Measurements from ENCODE around the gene CACNA1C.

The CACNA1C gene

DNA sequence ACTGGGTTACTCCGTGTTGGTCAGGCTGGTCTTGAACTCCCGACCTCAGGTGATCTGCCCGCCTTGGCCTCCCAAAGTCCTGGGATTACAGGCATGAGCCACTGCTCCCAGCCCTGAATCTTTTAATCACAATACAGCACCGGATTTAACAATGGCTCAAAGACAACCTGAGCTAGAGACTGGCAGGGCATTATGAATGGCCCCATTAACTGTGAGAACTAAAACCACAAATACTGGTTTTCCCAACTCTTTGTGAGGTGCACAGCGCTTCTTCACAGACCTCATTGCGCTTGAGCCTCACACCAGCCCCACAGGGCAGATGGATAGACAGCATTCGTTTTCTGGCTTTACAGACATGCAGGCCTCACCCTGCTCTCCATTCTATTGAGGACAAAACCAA is 634.9 kb downstream of the CACNA1C start:
- no peak for DNase-seq

DNA sequence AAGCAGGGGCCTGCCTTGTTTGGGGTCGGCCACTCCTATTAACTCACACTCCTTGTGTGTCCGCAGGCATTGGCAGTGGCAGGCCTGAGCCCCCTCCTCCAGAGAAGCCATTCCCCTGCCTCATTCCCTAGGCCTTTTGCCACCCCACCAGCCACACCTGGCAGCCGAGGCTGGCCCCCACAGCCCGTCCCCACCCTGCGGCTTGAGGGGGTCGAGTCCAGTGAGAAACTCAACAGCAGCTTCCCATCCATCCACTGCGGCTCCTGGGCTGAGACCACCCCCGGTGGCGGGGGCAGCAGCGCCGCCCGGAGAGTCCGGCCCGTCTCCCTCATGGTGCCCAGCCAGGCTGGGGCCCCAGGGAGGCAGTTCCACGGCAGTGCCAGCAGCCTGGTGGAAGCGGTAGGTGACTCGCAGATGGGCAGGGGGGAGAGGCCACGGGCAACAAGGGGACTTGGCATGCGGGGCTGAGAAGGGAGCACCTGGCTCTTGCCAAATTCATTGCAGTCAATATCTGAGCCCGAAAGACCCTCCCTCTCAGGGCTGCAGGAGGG is 635.7 kb downstream of the CACNA1C start:
- no peak for DNase-seq

GRCh38 chr12:2689393-2689792 is 636.6 kb downstream of the CACNA1C start:
- DNase-seq: no peak

DNA sequence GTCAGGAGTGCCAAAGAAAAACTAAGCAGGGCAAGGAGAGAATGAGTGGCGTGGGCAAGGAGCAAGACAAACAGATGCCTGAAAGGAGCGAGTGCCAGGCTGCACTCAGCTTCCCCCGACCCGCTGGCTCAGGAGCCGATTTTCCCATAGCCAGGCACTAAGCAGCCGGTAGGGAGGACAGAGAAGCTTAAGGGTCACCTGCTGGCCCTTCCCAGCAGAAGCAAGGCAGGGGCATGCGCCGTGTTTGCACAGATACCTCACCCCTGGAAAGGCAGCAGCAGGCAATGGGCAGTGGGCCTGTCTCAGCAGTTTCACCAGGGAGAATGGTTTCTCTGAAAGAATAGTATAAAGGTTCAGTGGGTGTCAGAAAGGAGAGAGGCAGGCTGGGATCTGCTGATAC is 637.1 kb downstream of the CACNA1C start:
- no peak for DNase-seq

- DNase-seq: peak; percentile 26
Measured at GRCh38 chr12:2690348-2691005, 637.7 kb downstream of the CACNA1C start.

DNA sequence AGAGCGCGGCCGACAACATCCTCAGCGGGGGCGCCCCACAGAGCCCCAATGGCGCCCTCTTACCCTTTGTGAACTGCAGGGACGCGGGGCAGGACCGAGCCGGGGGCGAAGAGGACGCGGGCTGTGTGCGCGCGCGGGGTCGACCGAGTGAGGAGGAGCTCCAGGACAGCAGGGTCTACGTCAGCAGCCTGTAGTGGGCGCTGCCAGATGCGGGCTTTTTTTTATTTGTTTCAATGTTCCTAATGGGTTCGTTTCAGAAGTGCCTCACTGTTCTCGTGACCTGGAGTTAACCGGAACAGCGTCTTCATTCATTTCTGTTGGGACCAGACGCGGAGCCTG is 638.2 kb downstream of the CACNA1C start:
- DNase-seq: peak; percentile 65

DNA sequence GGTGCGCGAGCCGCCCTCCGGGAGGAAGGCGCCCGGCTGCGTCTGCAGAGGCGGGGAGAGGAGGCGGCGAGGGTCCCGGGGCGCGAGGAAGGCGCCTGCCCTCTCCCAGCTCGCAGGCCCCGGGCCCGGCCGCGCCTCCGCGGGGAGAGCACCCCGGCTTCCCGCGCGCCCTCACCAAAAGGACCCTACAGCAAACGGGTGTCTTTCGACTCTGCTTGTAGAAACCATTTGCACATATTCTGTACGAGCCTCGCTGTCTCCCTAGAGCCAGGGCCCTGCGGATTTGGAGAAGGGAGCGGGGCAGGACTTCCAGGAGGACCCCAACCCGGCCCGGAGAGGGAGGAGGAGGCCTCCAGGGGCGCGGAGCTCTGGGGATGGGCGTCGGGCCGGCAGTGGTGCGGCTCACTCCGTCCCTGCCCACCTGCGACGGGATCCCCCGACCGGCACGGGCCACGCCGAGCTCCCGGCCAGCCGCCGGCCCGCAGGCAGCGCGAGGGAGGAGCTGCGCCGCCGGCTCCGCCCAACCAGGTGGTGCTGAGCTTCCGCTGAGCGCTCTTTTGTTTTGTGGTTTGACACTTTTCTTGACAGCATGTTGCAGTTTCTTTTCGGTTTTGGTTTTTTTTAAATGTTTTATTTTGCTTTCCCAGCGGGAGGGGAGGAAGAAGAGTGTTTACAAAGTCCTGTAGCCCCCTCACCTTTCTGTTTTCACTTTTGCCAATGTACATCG is 638.7 kb downstream of the CACNA1C start:
- peak; percentile 24 for DNase-seq

DNA sequence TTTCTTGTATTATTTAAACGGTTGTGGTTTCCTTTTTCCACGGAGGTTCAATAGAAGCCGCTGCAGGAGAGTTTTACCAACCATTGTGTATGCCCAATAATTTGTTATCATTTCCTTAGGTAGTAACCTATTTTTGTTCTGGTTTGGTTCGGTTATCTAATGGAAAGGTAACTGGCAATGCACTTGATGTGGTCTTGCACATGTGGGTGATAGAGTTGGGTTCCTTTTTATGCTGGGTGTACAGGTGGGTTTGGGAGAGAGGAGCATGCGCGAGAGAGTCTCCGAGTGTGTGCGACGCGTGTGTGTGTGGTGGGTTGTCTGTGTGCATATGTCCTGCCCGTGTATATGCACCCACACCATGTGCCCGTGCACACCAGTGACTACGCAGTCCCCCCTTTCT is 639.3 kb downstream of the CACNA1C start:
- no peak for DNase-seq

GRCh38 chr12:2693244-2693860 is 640.6 kb downstream of the CACNA1C start:
- DNase-seq: no peak

- DNase-seq: no peak
Measured at GRCh38 chr12:2693980-2694610, 641.3 kb downstream of the CACNA1C start.

GRCh38 chr12:2696136-2696535 is 643.3 kb downstream of the CACNA1C start:
- DNase-seq: no peak

DNA sequence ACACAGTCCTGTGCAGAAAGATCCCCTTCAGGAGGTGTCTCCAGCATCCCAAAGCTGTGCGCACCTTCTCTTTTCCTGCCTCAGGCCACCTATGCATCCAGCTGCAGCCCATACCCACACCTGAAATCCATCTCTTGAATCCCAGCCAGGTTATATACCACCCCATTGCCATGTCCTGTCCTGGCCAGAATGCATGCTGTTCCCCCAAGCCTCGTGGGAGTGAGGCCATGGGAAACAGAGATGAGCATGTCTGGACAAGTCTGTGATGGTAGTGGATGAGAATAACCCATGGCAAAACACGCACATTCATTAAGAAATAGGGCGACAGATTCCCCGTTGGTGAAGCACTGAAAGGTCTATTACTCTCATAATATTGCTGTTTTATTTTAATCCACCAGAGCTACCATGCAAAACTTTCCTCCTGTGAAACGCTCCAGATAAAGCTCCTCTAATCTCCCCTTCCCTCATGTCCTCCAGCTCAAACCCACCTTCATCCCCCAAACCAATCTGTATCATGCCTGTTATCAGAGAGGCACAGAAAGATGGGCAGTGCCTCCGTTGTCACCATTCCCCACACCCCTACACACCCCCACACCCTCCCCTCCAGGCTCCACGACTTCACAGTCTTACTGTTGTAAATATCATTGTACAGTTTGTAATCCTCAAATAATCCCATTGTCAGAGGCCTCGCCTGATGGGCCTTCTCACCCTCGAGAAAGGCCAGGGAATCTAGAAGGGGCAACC is 644.4 kb downstream of the CACNA1C start:
- DNase-seq: no peak

DNA sequence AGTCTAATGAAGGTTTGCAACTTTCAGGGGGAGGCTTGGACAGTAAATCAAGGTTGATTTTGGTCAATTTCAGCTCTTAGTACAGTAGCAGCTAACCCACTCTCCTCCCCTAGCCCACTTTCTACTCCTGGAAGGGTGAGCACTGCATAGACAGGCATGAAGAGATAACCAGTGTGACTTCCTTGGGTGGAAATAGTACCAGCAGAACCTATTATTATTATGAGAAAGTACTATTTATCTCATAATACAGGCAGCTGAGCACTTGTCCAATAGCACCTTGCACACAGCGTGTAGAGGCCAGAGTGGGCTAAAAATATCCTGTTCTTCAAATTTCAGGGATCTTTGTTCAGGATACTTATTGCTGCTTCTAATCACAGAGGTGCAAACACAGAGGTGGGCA is 645.8 kb downstream of the CACNA1C start:
- no peak for DNase-seq

GRCh38 chr12:2710701-2711100 is 657.9 kb downstream of the CACNA1C start:
- DNase-seq: no peak

- no peak for DNase-seq
Measured at GRCh38 chr12:2719392-2719791, 666.6 kb downstream of the CACNA1C start.

- peak; percentile 34 for DNase-seq
Measured at GRCh38 chr12:2722806-2723205, 670.0 kb downstream of the CACNA1C start.

DNA sequence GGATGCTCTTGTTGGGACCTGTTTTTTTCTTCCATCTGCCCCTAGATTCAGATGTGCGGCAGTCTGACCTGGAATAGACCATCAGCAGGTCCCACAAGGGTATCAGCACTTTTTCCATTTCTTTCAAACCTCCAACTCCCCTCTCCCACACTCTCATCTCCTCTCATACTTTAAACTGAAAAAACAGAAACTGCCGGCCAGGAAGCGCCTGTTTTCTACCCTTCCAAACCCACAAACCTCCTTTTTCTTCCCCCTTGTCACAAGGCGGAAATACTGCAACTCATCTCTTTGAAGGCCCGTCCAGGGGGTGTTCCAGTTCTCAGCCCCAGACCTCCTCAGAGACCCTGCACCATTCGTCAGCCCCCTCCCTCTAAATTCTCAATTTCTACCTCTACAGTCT is 679.5 kb downstream of the CACNA1C start:
- DNase-seq: no peak

- DNase-seq: no peak
Measured at GRCh38 chr12:2733493-2734355, 680.9 kb downstream of the CACNA1C start.

DNA sequence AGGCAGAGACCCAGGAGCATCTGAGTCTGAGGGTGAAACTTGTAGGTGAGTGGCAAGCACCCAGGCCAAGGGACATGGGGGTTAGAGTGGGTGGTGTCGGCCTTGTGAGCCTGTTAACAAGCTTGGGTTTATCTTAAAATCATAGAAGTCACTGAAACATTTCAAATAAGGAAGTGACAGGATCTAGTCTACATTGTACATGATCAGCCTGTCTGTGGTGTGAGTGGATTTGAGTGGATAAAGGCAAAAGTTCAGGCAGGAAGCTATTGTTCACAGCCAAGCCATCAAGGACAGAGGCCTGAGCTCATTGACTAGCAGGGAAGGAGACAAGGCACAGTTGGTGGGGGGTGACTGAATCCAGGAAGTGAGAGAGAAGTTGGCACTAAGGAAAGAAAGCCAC is 682.6 kb downstream of the CACNA1C start:
- no peak for DNase-seq

DNA sequence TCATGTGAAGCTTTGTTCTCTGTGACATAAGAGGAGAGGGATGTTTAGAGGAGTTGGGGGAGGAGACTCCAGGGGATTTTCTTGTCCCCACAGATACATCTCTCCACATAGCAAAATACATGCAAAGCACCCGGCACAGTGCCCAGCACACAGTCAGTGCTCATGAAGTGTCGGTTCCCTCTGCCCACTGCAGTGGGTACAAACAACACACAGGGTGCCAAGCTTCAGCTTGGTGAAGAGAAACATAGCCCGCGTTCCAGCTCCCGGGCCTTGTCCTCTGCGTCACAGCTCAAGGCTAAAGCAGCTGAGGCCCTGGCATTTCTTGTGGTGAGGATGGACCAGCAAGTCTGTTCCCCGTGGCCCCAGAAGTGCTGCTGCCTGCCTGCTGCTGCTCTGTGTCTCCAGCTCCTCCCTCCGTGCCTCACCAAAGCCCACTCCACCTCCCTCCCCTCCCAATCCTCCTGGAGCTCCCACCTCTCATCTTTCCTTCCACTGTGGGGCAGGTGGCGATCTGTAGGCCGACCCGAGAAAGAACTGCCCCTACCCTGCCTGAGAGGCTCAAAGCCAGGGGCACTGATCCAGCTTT is 685.0 kb downstream of the CACNA1C start:
- DNase-seq: no peak

DNA sequence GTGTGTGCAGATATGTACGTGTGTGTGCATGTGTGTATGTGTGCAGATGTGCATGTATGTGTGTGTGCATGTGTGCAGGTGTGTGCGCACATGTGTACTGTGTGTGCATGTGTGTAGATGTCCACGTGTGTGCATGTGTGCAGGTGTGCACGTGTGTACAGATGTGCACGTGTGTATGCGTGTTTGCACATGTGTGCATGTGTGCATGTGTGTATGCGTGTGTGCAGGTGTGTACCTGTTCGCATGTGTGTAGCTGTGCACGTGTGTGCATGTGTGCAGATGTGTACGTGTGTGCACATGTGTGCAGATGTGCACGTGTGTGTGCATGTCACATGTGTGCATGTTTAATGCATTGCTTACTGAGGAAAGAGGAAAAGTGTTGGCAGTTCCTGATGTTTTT is 686.3 kb downstream of the CACNA1C start:
- DNase-seq: no peak

Data from DMS79 (cell line).